GM18858 (cell line): Measurements from ENCODE around the gene RNF11.
"Not testable (repeated sequence)": the region's sequence is repeated elsewhere in the genome, so short reads cannot be mapped to it uniquely, and the experiment has no call there.

Source experiments
- ATAC-seq: cut with Tn5 transposase; IDR thresholded peaks from one replicate; pipeline ENCODE4 v1.9.1; 2021; ENCODE audit not compliant: unreplicated experiment

The RNF11 gene, protein sequence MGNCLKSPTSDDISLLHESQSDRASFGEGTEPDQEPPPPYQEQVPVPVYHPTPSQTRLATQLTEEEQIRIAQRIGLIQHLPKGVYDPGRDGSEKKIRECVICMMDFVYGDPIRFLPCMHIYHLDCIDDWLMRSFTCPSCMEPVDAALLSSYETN

GRCh38 chr1:51235673-51236530, at the start of gene RNF11:
Gene RNF11, plus strand, starts transcription at chr1:51236273. Its CDS starts 484 bp downstream, at chr1:51236757.
- peak; percentile 73 for ATAC-seq

GRCh38 chr1:51188230-51188629, 47.8 kb upstream of the RNF11 start:
- no peak for ATAC-seq

DNA sequence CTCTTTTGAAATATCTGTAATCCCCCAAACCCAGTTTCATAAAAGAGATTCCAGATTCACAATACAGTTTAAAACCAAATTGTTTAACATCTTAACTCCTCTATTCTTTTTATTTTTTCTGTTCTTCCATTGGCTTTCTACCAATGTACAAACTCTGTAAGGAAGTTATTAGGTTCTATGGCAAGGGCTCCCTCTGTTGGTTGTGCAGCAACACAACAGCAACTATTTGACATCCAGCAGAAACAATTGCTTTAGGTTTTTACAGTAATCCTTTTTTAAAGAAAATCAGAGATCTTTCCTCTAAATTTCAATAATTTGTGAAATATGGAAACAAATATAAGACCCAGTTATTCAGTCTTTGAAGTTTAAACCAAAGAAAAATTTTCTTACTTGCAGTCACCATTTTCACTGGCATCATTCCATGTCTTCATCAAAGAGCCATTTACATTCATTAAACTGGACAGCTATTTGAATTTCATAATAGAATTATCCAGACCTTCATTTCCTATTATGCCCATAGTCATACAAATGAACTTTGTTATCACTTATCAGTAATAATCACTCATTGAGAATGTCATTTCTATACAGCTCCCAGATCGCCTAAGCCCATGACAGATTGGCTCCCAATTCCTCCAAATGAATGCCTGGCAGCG, 46.5 kb upstream of the RNF11 start:
- no peak for ATAC-seq

- no peak for ATAC-seq
Observed at GRCh38 chr1:51190961-51191360, 45.1 kb upstream of the RNF11 start.

DNA sequence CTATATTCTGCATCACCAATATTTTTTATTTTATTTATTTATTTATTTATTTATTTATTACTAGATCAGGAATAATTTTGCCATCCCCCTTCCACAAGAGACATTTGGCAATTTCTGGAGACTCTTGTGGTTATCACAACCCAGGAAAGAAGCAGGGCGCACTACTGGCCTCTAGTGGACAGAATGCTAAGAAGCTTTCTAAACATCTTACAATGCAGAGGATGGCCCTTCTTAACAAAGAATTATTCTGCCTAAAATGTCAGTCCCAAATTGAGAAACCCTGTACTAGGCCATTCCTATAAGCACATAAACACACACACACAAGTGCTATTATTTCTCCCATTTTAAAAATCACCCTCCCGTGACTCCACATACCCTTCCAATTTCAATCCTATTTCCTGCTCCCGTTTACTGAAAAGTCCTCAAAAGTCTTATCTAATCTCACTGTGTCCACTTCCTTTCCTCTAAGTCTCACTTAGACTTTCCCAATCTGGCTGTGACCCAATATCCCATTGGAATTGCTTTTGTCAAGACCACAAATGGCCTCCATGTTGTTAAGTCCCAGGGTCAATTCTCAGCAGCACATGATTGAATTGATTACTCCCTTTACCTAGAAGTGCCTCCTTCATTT, 43.7 kb upstream of the RNF11 start:
- ATAC-seq = no peak

- no peak for ATAC-seq
Observed at GRCh38 chr1:51193564-51193963, 42.5 kb upstream of the RNF11 start.

GRCh38 chr1:51203121-51203873, 32.8 kb upstream of the RNF11 start:
- peak; percentile 88 for ATAC-seq

- ATAC-seq = no peak
Observed at GRCh38 chr1:51203874-51204245, 32.2 kb upstream of the RNF11 start.

DNA sequence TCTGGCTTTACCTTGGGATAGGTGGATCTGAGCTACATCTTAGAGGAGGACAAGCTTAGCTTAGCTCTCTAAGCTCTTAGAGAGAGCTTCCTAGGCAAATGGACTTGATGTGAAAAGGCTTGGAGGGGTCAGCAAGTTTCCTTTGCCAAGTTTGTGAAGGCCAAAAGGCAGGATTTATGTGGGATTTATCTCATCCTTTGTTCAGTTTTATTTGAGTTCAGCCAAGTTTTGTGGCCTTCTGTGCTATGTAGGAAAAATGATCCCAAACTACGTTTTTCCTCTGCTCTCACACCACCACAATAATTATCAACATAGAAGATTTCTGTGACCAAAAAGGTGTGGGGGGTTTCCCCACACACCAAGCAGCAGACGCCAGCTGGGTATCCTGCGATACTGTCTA, 26.0 kb upstream of the RNF11 start:
- ATAC-seq = no peak

DNA sequence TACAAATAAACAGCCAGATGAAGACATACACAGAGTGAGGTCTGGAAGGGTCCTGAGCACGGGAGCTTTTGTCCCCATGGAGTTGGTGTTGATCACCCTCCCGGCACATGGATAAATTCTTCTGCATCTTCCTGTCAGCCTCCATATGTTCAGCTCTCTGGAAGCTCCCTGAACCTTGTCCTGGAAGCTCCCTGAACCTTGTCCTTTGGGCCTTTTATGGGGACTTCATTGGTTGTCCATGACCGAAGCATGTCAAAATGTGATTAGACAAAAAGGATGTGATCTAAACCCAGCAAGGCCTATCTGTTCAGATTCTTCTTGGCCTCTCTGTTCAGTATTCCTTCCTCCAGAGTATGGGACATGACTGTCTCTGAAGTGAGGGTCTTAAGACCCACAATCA, 25.4 kb upstream of the RNF11 start:
- ATAC-seq = no peak

- no peak for ATAC-seq
Observed at GRCh38 chr1:51214615-51215131, 21.4 kb upstream of the RNF11 start.

GRCh38 chr1:51215169-51215568, 20.9 kb upstream of the RNF11 start:
- ATAC-seq = no peak

DNA sequence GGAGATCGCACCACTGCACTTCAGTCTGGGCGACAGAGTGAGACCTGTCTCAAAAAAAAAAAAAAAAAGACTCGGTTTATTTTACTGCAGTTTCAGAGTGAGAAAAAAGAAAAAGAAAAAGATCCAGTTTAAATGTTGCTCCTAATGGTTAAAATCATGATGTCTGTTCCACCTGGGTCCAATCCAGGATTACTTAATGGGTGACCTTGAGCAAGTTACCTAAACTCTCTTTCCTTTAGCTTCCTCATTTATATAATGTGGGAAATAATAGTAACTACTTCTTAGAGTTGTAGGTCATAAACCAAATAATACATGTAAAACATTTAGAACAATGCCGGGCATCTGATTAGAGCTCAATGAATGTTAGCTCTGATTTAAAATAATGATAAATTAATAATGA, 19.4 kb upstream of the RNF11 start:
- ATAC-seq = no peak

DNA sequence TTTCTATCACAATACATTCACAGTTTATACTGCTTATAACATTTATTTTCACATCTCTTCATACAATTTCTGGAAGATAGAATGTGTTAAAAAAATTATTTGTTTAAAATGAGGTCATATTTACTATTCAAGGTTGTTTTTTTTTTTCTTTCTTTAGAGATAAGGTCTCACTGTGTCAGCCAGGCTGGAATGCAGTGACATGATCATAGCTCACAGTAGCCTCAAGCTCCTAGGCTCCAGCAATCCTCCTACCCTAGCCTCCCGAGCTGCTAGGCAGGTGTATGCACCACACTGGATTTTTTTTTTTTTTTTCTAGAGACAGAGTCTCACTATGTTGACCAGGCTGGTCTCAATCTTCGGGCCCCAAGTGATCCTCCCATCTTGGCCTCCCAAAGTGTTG, 19.0 kb upstream of the RNF11 start:
- no peak for ATAC-seq

GRCh38 chr1:51218570-51218969, 17.5 kb upstream of the RNF11 start:
- ATAC-seq = no peak

- no peak for ATAC-seq
Observed at GRCh38 chr1:51219022-51219421, 17.1 kb upstream of the RNF11 start.

GRCh38 chr1:51221529-51221928, 14.5 kb upstream of the RNF11 start:
- ATAC-seq = not testable (repeated sequence)

DNA sequence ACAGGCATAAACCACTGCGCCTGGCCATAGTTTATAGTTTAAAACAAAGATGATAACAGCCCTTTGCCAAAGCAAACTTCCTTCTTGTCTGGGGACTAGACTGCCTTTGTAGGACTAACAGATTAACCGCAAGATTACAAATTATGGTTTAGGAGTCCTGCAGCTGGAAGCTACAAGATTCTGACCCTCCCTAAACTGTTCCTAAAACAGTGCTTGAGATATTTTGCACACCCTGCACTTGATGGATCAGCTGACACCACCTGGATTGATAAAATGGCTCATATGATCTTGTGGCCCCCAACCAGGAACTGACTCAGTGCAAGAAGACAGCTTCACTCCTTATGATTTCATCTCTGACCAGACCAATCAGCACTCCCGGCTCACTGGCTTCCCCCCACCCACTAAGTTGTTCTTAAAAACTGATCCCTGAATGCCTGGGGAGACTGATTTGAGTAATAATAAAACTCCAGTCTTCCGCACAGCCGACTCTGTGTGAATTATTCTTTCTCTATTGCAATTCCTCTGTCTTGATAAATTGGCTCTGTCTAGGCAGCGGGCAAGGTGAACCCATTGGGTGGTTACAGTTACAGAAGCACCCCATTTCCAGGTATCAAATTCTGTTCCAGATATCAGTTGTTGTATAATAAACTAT, 13.8 kb upstream of the RNF11 start:
- ATAC-seq = no peak

DNA sequence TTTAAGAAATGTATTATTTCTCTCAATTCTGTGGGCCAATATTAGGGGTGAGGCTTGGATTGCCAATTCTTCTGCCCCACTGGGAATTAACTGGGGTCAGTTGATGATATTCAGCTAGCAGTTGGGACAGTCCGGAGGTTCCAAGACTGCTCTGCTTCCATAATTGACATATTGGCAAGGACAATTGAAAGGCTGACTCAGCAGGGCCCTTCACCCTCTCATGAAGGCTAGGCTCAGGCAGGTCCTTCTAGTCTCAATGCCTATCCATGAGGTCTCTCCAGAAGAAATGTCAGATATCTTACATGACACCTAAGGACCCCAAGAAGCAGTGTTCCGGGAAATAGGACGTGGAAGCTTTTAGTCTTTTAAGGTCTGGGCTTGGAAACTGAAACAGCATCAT, 13.3 kb upstream of the RNF11 start:
- ATAC-seq = no peak

GRCh38 chr1:51224255-51224654, 11.8 kb upstream of the RNF11 start:
- no peak for ATAC-seq
